GM23248 (cell line): Measurements from ENCODE around the gene TSHR.

ENCODE experiments used
- EZH2 ChIP-seq: fragments of 200-600 bp; sonication (generic); IDR thresholded peaks from 2 replicates; pipeline ENCODE4 v1.6.1; 2018; ENCODE audit warnings: antibody characterized with exemption, mild to moderate bottlenecking; ENCODE audit not compliant: insufficient read depth, poor library complexity, severe bottlenecking
- EZH2phosphoT487 ChIP-seq: fragments of 200-600 bp; sonication (generic); IDR thresholded peaks from 2 replicates; pipeline ENCODE4 v1.6.1; 2018; ENCODE audit warnings: antibody characterized with exemption, moderate library complexity, mild to moderate bottlenecking, low read depth; ENCODE audit not compliant: insufficient read depth

- TF ChIP-seq EZH2 (no peak), EZH2phosphoT487 (no peak)
Observed at GRCh38 chr14:81018684-81019083, 63.3 kb downstream of the TSHR start.
